HEK293 (cell line): Measurements from ENCODE around the gene TMEM187.

ENCODE experiments used
- CTCF ChIA-PET: fragments of 350-600 bp; formaldehyde crosslinking; extraction: SDS; loops from one replicate; lab custom pipeline; 2021; ENCODE audit warnings: antibody characterized with exemption; lab: Yijun Ruan, JAX
- POLR2A ChIA-PET: fragments of 300-600 bp; formaldehyde crosslinking; extraction: SDS; loops from one replicate; lab custom pipeline; 2020; ENCODE audit warnings: antibody characterized with exemption, inconsistent platforms; lab: Yijun Ruan, JAX
- H3K27ac ChIP-seq: fragments of 200-500 bp; sonication (Bioruptor generic); 2 replicates; pipeline ENCODE4 v1.5.1; 2014; ENCODE audit warnings: low read depth, low read length, control low read depth, inconsistent platforms; ENCODE audit errors: extremely low read depth
- H3K36me3 ChIP-seq, 2 experiments: fragments of 200-500 bp in 1 of 2; sonication (Bioruptor generic) in 1 of 2; 1 replicate in 1 of 2; 2 replicates in 1 of 2; pipeline ENCODE4 v1.5.1; 2014 to 2017; ENCODE audit warnings: inconsistent platforms in 2 of 2, low read length in 2 of 2; ENCODE audit not compliant: control insufficient read depth in 2 of 2, insufficient read depth in 1 of 2
- H3K4me1 ChIP-seq: fragments of 200-500 bp; sonication (Bioruptor generic); 2 replicates; pipeline ENCODE4 v1.5.1; 2014; ENCODE audit warnings: mild to moderate bottlenecking, low read length, inconsistent platforms; ENCODE audit not compliant: control insufficient read depth, insufficient read depth
- H3K4me3 ChIP-seq: 2 replicates; pipeline ENCODE4 v1.5.1; 2011; ENCODE audit warnings: low read depth, mild to moderate bottlenecking, control low read depth, low read length, moderate library complexity
- H3K9me3 ChIP-seq: fragments of 200-500 bp; sonication (Bioruptor generic); 2 replicates; pipeline ENCODE4 v1.5.1; 2014; ENCODE audit warnings: low read depth, low read length, inconsistent platforms; ENCODE audit not compliant: control insufficient read depth, insufficient read depth
- BCL11B ChIP-seq: fragments of 450-650 bp; formaldehyde crosslinking; IDR thresholded peaks from 2 replicates; pipeline ENCODE4 v1.5.1; 2016; ENCODE audit warnings: low read depth, missing biosample characterization, missing genetic modification characterization
- ELK4 ChIP-seq: IDR thresholded peaks from 2 replicates; pipeline ENCODE4 v1.6.1; 2011; ENCODE audit warnings: mild to moderate bottlenecking, low read depth, low read length, borderline replicate concordance
- GLIS2 ChIP-seq: fragments of 450-650 bp; formaldehyde crosslinking; IDR thresholded peaks from 2 replicates; pipeline ENCODE4 v1.5.1; 2016; ENCODE audit warnings: missing biosample characterization, missing genetic modification characterization
- HIC1 ChIP-seq: fragments of 450-650 bp; formaldehyde crosslinking; IDR thresholded peaks from 2 replicates; pipeline ENCODE4 v1.5.1; 2016; ENCODE audit warnings: missing biosample characterization, missing genetic modification characterization
- KLF1 ChIP-seq: fragments of 450-650 bp; formaldehyde crosslinking; IDR thresholded peaks from 2 replicates; pipeline ENCODE4 v1.5.1; 2016; ENCODE audit warnings: missing biosample characterization, missing genetic modification characterization
- KLF8 ChIP-seq: fragments of 450-650 bp; formaldehyde crosslinking; IDR thresholded peaks from 2 replicates; pipeline ENCODE4 v1.5.1; 2016; ENCODE audit warnings: missing biosample characterization, missing genetic modification characterization
- MEIS1 ChIP-seq: sonication (generic); formaldehyde crosslinking; IDR thresholded peaks from 2 replicates; pipeline ENCODE4 v1.8.1; 2022; ENCODE audit warnings: missing genetic modification reagents, mild to moderate bottlenecking, borderline replicate concordance
- PATZ1 ChIP-seq: fragments of 450-650 bp; formaldehyde crosslinking; IDR thresholded peaks from 2 replicates; pipeline ENCODE4 v1.5.1; 2016; ENCODE audit warnings: missing biosample characterization, missing genetic modification characterization
- PBX3 ChIP-seq: sonication (generic); formaldehyde crosslinking; IDR thresholded peaks from 2 replicates; pipeline ENCODE4 v1.8.1; 2022; ENCODE audit warnings: mild to moderate bottlenecking, moderate library complexity, missing genetic modification reagents
- SCRT1 ChIP-seq: fragments of 450-650 bp; formaldehyde crosslinking; IDR thresholded peaks from 2 replicates; pipeline ENCODE4 v1.5.1; 2016; ENCODE audit warnings: missing biosample characterization, missing genetic modification characterization, borderline replicate concordance
- SP3 ChIP-seq: fragments of 450-650 bp; formaldehyde crosslinking; IDR thresholded peaks from 2 replicates; pipeline ENCODE4 v1.5.1; 2016; ENCODE audit warnings: missing biosample characterization, missing genetic modification characterization
- YY1 ChIP-seq: fragments of 450-650 bp; formaldehyde crosslinking; IDR thresholded peaks from 2 replicates; pipeline ENCODE4 v1.5.1; 2018; ENCODE audit warnings: missing biosample characterization, missing genetic modification characterization
- ZEB2 ChIP-seq: fragments of 450-650 bp; formaldehyde crosslinking; IDR thresholded peaks from 2 replicates; pipeline ENCODE4 v1.5.1; 2016; ENCODE audit warnings: missing biosample characterization, missing genetic modification characterization
- ZNF214 ChIP-seq: fragments of 450-650 bp; formaldehyde crosslinking; IDR thresholded peaks from 2 replicates; pipeline ENCODE4 v1.5.1; 2017; ENCODE audit warnings: missing biosample characterization, mild to moderate bottlenecking, missing genetic modification characterization, borderline replicate concordance
- ZNF335 ChIP-seq: fragments of 450-650 bp; formaldehyde crosslinking; conservative IDR thresholded peaks from 2 replicates; pipeline ENCODE4 v1.5.1; 2016; ENCODE audit warnings: missing biosample characterization, missing genetic modification characterization
- ZNF549 ChIP-seq: fragments of 450-650 bp; IDR thresholded peaks from 2 replicates; pipeline ENCODE4 v1.5.1; 2018; ENCODE audit warnings: missing biosample characterization, missing genetic modification characterization, mild to moderate bottlenecking, inconsistent platforms, moderate library complexity
- ZNF596 ChIP-seq: fragments of 450-650 bp; IDR thresholded peaks from 2 replicates; pipeline ENCODE4 v1.5.0; 2018; ENCODE audit warnings: missing biosample characterization, mild to moderate bottlenecking, missing genetic modification characterization, moderate library complexity

The TMEM187 gene

GRCh38 chrX:153934762-153935325 is 37.7 kb upstream of the TMEM187 start, which contains the start of gene NAA10:
Gene NAA10 (minus strand): TSS chrX:153935037. CDS start chrX:153934904, 133 bp downstream.
- peak within 1 kb of the TSS; percentile 88 for H3K4me3 ChIP-seq
- peak within 1 kb of the TSS; percentile 85 for H3K27ac ChIP-seq
- TF ChIP-seq ELK4 (peak; percentile 46; the same call in 1 of the 2 replicates), MEIS1 (CRISPR knock-in tag) (peak; percentile 20; the same call in 1 of the 2 replicates), ZEB2 (tag by site-specific recombination) (no peak), ZNF596 (0 out of 2 replicates have a peak, but pooled peaks have one; percentile 23), ZNF214 (tag by site-specific recombination) (no peak), PBX3 (CRISPR knock-in tag) (peak; percentile 82)
- H3K4me1 ChIP-seq, result peaks cover 8% of the 10 kb centered on the region; the same call in 1 of the 2 replicates
- CTCF ChIA-PET, result interaction anchor here (1.2 to 14.7 kb wide), 3 partner anchors 9 to 14 kb away, joined by 3 to 267 read pairs (median 3); partner anchors contain the start of gene RENBP
- H3K36me3 ChIP-seq, result peaks cover 23 to 40% of the 10 kb centered on the region in 2 experiments
- POLR2A ChIA-PET, result interaction anchor here (0.8 to 2.7 kb wide), 10 partner anchors 10 to 208 kb away, joined by 3 to 21 read pairs (median 4); partner anchors contain the start of genes HCFC1, IDH3G, SSR4 and TMEM187
- no peaks in the 10 kb centered on the region for H3K9me3 ChIP-seq

GRCh38 chrX:153935326-153935851 is 37.2 kb upstream of the TMEM187 start:
- Histone ChIP-seq H3K9me3 (no peaks in the 10 kb centered on the region), H3K4me3 (peak overlapping the region; percentile 8), H3K36me3 (peaks cover 23 to 37% of the 10 kb centered on the region in 2 experiments), H3K27ac (peak overlapping the region; percentile 37; the same call in 1 of the 2 replicates), H3K4me1 (peaks cover 8% of the 10 kb centered on the region; the same call in 1 of the 2 replicates)
- POLR2A ChIA-PET, result interaction anchor here (0.8 to 2.7 kb wide), 10 partner anchors 10 to 208 kb away, joined by 3 to 21 read pairs (median 4); partner anchors contain the start of genes HCFC1, IDH3G, SSR4 and TMEM187
- TF ChIP-seq ZNF335 (tag by site-specific recombination) (peak; percentile 67), SP3 (tag by site-specific recombination) (peak; percentile 60), YY1 (tag by site-specific recombination) (no peak), BCL11B (tag by site-specific recombination) (0 out of 2 replicates have a peak, but pooled peaks have one; percentile 12), SCRT1 (no peak), KLF1 (tag by site-specific recombination) (peak; percentile 51; the same call in 1 of the 2 replicates), PATZ1 (tag by site-specific recombination) (0 out of 2 replicates have a peak, but pooled peaks have one; percentile 14), KLF8 (peak; percentile 28; the same call in 1 of the 2 replicates), HIC1 (tag by site-specific recombination) (peak; percentile 38; the same call in 1 of the 2 replicates), ZNF549 (tag by site-specific recombination) (no peak), GLIS2 (tag by site-specific recombination) (peak; percentile 36; the same call in 1 of the 2 replicates)
- CTCF ChIA-PET, result interaction anchor here (0.7 to 14.7 kb wide), 5 partner anchors 12 to 376 kb away, joined by 3 to 267 read pairs (median 3); partner anchors contain the start of gene RENBP
